Astrocyte (in vitro differentiated cells and primary cell): ENCODE measurements around the gene COL23A1. TPM values are rescaled to one million over a fixed set of nuclear protein-coding genes. Genes with fewer than 3 reads are reported as not detected.

Experiments used
- DNase-seq: peaks from one replicate; pipeline ENCODE4 v3.0.0-alpha.2; 2010; ENCODE audit warnings: low read depth
- FAIRE-seq: peaks from 2 replicates; lab custom pipeline; 2011; peaks lifted over from hg19 to GRCh38; lab: Jason Lieb, UNC
- H2AFZ ChIP-seq: 2 replicates; pipeline ENCODE4 v1.6.0; 2012; ENCODE audit warnings: low read depth, low read length, inconsistent platforms
- H3K27ac ChIP-seq: 2 replicates; pipeline ENCODE4 v1.5.1; 2011; ENCODE audit warnings: low read depth, low read length, inconsistent platforms
- H3K27me3 ChIP-seq: 2 replicates; pipeline ENCODE4 v1.6.0; 2011; ENCODE audit warnings: low read length, inconsistent platforms; ENCODE audit not compliant: insufficient read depth
- H3K36me3 ChIP-seq: 2 replicates; pipeline ENCODE4 v1.5.1; 2011; ENCODE audit warnings: low read length, inconsistent platforms; ENCODE audit not compliant: insufficient read depth
- H3K4me1 ChIP-seq: 2 replicates; pipeline ENCODE4 v1.5.1; 2011; ENCODE audit warnings: low read length, inconsistent platforms; ENCODE audit not compliant: insufficient read depth
- H3K4me2 ChIP-seq: 2 replicates; pipeline ENCODE4 v1.6.0; 2012; ENCODE audit warnings: low read length, inconsistent platforms
- H3K4me3 ChIP-seq: 2 replicates; pipeline ENCODE4 v1.5.1; 2011; ENCODE audit warnings: low read depth, mild to moderate bottlenecking, low read length, inconsistent platforms; ENCODE audit not compliant: insufficient read depth
- H3K79me2 ChIP-seq: 2 replicates; pipeline ENCODE4 v1.6.0; 2012; ENCODE audit warnings: mild to moderate bottlenecking, low read length, inconsistent platforms; ENCODE audit not compliant: insufficient read depth
- H3K9ac ChIP-seq: 2 replicates; pipeline ENCODE4 v1.6.0; 2012; ENCODE audit warnings: mild to moderate bottlenecking, low read length, inconsistent platforms
- H3K9me3 ChIP-seq: 2 replicates; pipeline ENCODE4 v1.5.1; 2012; ENCODE audit warnings: low read depth, mild to moderate bottlenecking, low read length, inconsistent platforms; ENCODE audit not compliant: insufficient read depth
- H4K20me1 ChIP-seq: 2 replicates; pipeline ENCODE4 v1.6.0; 2012; ENCODE audit warnings: low read length, inconsistent platforms; ENCODE audit not compliant: insufficient read depth
- H3K27ac Mint-ChIP-seq: one replicate; pipeline ENCODE4 v1.8.0; 2021; ENCODE audit warnings: mild to moderate bottlenecking, mixed read lengths; ENCODE audit not compliant: unreplicated experiment
- H3K27me3 Mint-ChIP-seq: one replicate; pipeline ENCODE4 v1.8.0; 2021; ENCODE audit warnings: low read depth, mixed read lengths; ENCODE audit not compliant: unreplicated experiment
- H3K36me3 Mint-ChIP-seq: one replicate; pipeline ENCODE4 v1.8.0; 2021; ENCODE audit warnings: low read depth, mixed read lengths; ENCODE audit not compliant: unreplicated experiment
- H3K4me1 Mint-ChIP-seq: one replicate; pipeline ENCODE4 v1.8.0; 2021; ENCODE audit warnings: low read depth, mixed read lengths; ENCODE audit not compliant: unreplicated experiment
- H3K4me3 Mint-ChIP-seq: one replicate; pipeline ENCODE4 v1.8.0; 2021; ENCODE audit warnings: mild to moderate bottlenecking, moderate library complexity, mixed read lengths; ENCODE audit not compliant: unreplicated experiment
- H3K9me3 Mint-ChIP-seq: one replicate; pipeline ENCODE4 v1.8.0; 2021; ENCODE audit warnings: mild to moderate bottlenecking, mixed read lengths; ENCODE audit not compliant: unreplicated experiment
- CTCF ChIP-seq: IDR thresholded peaks from 2 replicates; pipeline ENCODE4 v1.5.1; 2011; ENCODE audit warnings: low read depth, mild to moderate bottlenecking, inconsistent platforms, low read length, moderate library complexity; ENCODE audit not compliant: insufficient read depth
- EZH2 ChIP-seq: IDR thresholded peaks from 2 replicates; pipeline ENCODE4 v1.6.1; 2012; ENCODE audit warnings: mild to moderate bottlenecking, low read length, inconsistent platforms; ENCODE audit not compliant: insufficient read depth
- total RNA-seq: library from RNA; stranded (reverse); gene quantifications from 2 replicates; pipeline ENCODE4 v1.2.1, GENCODE V29; 2021

COL23A1 gene
- total RNA-seq, 1 donor from 2014 or later, result 0.16 TPM

- Mint-ChIP-seq H3K9me3 (no peaks in the 10 kb centered on the region), H3K4me3 (no peak overlapping the region), H3K36me3 (no peaks in the 10 kb centered on the region), H3K4me1 (no peaks in the 10 kb centered on the region), H3K27me3 (peaks cover 31% of the 10 kb centered on the region), H3K27ac (no peak overlapping the region)
- Histone ChIP-seq H4K20me1 (no peaks in the 10 kb centered on the region), H2AFZ (no peak overlapping the region), H3K27ac (no peak overlapping the region), H3K9ac (no peak overlapping the region), H3K4me3 (no peak overlapping the region), H3K9me3 (no peaks in the 10 kb centered on the region), H3K27me3 (no peaks in the 10 kb centered on the region), H3K4me2 (no peak overlapping the region), H3K79me2 (no peaks in the 10 kb centered on the region), H3K4me1 (no peaks in the 10 kb centered on the region), H3K36me3 (no peaks in the 10 kb centered on the region)
- no peak for TF ChIP-seq EZH2
- TF ChIP-seq CTCF, result no peak
- DNase-seq, result no peak
- FAIRE-seq, result no peak
Observed at GRCh38 chr5:178331491-178331996, 258.6 kb downstream of the COL23A1 start.

- TF ChIP-seq EZH2, result no peak
- no peak for TF ChIP-seq CTCF
- H3K36me3 ChIP-seq, result no peaks in the 10 kb centered on the region
- no peaks in the 10 kb centered on the region for H3K27me3 ChIP-seq
- peaks cover 38% of the 10 kb centered on the region for H3K27me3 Mint-ChIP-seq
- no peak overlapping the region for H3K27ac Mint-ChIP-seq
- no peaks in the 10 kb centered on the region for H3K9me3 Mint-ChIP-seq
- no peak overlapping the region for H3K27ac ChIP-seq
- no peak overlapping the region for H3K4me2 ChIP-seq
- no peak for DNase-seq
- H3K4me1 Mint-ChIP-seq, result no peaks in the 10 kb centered on the region
- H3K9ac ChIP-seq, result no peak overlapping the region
- no peaks in the 10 kb centered on the region for H3K79me2 ChIP-seq
- no peak overlapping the region for H3K4me3 ChIP-seq
- no peak overlapping the region for H3K4me3 Mint-ChIP-seq
- H3K36me3 Mint-ChIP-seq, result no peaks in the 10 kb centered on the region
- FAIRE-seq, result no peak
- no peaks in the 10 kb centered on the region for H3K4me1 ChIP-seq
- H4K20me1 ChIP-seq, result no peaks in the 10 kb centered on the region
- H3K9me3 ChIP-seq, result no peaks in the 10 kb centered on the region
- no peak overlapping the region for H2AFZ ChIP-seq
Observed at GRCh38 chr5:178330791-178331404, 259.3 kb downstream of the COL23A1 start.
